ENCODE results near the gene MCFD2.

Gene MCFD2

DNA sequence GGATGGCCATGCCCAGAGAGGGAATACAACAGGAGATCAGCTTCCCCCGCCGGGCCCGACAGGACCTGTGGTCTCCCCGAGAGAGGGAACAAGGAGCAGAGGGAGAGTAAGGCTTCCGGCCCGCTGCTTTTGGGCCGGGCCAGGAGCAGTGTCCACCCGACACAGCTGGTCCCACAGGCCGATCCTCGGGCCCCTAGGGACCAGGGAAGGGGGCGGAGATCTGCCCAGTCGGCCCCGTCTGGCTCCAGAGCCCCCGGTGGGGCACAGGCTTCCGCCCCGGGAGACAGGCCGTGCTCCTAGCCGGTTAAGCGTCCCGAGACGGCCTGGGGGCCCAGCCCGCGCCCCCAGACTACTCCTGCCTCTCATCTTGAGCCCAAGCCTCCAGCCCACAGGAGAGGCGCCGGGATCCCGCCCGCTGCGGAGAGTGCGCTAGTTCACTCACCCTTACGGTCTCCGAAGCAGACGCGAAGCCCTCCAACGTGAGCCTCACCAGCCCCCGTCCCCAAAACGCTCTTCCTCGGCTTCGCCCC lies at the start of gene MCFD2:
TSS of gene MCFD2 (minus strand) at position 526 of the 530 bp plus-strand sequence. CDS start 6,635 bp downstream, outside the sequence.
- peak; percentile 51 for DNase-seq (ENCODE audit: low read depth)
- TF ChIP-seq, protein P1, sequence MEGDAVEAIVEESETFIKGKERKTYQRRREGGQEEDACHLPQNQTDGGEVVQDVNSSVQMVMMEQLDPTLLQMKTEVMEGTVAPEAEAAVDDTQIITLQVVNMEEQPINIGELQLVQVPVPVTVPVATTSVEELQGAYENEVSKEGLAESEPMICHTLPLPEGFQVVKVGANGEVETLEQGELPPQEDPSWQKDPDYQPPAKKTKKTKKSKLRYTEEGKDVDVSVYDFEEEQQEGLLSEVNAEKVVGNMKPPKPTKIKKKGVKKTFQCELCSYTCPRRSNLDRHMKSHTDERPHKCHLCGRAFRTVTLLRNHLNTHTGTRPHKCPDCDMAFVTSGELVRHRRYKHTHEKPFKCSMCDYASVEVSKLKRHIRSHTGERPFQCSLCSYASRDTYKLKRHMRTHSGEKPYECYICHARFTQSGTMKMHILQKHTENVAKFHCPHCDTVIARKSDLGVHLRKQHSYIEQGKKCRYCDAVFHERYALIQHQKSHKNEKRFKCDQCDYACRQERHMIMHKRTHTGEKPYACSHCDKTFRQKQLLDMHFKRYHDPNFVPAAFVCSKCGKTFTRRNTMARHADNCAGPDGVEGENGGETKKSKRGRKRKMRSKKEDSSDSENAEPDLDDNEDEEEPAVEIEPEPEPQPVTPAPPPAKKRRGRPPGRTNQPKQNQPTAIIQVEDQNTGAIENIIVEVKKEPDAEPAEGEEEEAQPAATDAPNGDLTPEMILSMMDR (conservative IDR thresholded peaks at IDR 0.05; ENCODE audit: low read length): no peak
- H3K4me3 ChIP-seq (ENCODE audit: low read length): peak within 1 kb of the TSS; percentile 94

DNA sequence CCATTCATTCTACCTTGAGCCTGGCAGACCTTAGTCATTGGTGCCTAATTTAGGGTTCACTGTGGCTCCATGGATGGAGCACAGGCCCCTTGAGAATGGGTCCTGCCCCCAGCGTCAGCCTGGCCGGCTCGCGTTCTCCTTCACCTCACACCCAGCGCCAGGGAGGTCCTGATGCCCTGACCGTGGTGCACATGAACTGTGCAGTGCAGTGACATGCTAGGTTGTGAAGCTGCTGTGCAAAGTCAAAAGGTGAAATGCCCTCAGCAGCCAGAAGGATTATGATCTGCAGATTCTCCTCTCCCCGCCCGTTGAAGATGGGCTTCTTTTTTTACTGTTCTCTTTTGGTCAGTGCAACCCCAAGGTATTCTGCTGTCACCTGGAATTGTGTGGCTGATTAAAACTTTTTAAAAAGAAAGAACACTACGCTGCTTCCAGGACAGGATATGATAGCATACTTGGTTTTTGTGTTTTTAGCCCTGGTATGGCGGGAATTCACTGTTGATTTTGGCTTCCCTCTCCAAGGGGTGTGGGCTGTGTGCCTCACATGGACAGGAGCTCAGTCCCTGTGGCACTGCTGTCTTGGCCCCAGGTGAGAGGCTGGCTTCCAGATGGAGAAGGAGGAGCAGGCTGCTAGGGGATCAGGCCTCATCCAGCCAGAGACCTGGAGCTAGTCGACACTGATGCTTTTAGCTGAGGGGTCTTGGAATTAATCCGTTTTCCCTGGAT lies 49.4 kb upstream of the MCFD2 start:
- TF ChIP-seq, protein P1 (conservative IDR thresholded peaks at IDR 0.05; ENCODE audit: low read length): no peak
- DNase-seq (ENCODE audit: low read depth): peak; percentile 62
- no peak overlapping the region for H3K4me3 ChIP-seq (ENCODE audit: low read length)

DNA sequence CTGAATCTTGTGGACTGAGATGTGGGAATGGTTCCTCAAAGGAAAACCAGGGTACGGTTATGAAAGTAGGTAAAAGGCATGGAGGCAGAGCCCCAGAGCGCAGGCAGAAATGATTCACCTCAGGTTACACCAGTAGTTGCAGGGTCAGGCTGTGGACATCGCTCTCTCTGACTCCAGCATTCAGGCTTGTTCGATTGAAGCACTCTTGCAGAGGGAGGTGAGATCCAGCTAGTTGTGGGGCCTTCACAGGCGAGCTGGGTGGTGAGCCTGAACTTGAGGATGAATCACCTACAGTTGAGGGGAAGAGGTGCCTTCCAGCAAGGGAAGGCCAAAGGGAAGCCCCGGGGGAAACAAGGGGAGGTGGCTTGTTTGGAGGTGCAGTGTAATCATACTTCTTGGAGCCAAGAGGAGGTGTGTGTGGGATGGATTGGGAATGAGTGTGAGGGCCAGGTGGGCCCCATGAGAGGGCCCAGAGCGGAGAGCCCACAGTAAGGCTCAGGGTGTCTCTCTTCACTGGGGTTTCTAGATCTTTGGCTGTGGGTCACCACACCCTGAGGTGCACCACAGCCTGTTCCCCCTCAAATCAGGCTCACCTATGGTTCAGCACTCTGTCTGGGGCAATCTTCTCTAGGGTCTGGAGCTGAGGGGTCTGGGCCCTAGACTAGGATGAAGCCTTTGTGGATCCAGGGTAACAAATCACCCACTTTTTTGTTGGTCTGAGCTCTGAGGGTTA lies 48.5 kb upstream of the MCFD2 start:
- DNase-seq (ENCODE audit: low read depth): no peak
- H3K4me3 ChIP-seq (ENCODE audit: low read length): no peak overlapping the region
- TF ChIP-seq, protein P1 (conservative IDR thresholded peaks at IDR 0.05; ENCODE audit: low read length): no peak

DNA sequence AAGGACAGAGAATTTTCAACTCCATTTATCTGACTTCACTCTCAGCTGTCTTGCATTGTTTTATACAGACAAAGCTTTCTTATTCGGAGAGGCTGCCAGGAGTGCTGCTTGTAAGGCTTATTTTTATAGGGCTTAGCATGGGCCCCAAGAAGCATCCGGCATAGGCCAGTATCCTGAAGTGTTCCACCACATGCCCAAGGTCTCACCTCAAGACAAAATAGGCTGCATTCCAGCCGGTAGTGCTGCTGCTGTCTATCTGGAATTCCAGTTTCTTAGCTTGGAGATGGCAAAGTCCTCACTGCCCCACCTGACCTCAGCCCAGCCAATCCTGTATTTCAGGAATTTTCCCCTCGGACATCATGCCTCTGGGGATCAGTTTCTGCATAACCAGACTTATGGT lies 47.6 kb upstream of the MCFD2 start:
- DNase-seq (ENCODE audit: low read depth): no peak
- no peak overlapping the region for H3K4me3 ChIP-seq (ENCODE audit: low read length)
- TF ChIP-seq, protein P1 (conservative IDR thresholded peaks at IDR 0.05; ENCODE audit: low read length): no peak

DNA sequence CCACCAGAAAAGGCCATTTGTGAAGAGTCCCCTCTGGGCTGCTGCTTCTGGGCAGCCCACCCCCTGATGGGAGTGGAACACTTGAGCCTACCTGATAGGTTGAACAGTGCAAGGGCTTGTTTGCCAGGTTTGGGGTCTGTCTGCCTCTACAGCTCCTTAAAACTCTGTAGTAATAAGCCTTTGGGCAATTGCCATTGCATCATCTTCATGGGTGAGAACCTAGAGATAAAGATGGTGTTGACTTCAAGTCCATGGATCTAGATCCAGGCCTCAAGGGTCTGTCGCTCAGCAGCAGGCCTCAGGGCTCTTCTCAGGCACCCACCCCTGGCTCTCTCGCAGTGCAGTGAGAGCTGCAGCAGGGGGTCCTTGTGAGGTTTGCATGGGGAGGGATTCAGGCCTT lies 47.1 kb upstream of the MCFD2 start:
- H3K4me3 ChIP-seq (ENCODE audit: low read length): no peak overlapping the region
- TF ChIP-seq, protein P1 (conservative IDR thresholded peaks at IDR 0.05; ENCODE audit: low read length): no peak
- DNase-seq (ENCODE audit: low read depth): no peak

DNA sequence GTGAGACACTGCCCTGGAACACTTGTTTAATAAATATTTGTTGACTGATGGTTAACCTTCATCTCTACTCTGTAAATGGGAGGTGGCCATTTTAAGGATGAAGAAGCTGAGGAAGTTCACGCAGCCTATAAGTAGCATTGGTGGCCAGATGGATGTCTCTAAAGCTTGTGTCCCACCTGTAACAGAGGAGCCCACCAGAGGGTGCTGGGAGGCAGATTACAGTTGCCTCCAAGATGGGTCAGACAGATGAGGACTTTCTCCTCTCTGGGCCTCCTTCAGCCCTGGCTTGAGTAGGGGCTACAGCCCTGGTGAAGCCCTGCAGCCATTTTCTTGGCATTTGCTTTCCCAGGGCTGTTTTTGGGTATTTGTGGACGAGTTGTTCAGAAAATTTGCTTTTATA lies 45.0 kb upstream of the MCFD2 start:
- TF ChIP-seq, protein P1 (conservative IDR thresholded peaks at IDR 0.05; ENCODE audit: low read length): no peak
- DNase-seq (ENCODE audit: low read depth): no peak
- no peak overlapping the region for H3K4me3 ChIP-seq (ENCODE audit: low read length)
